Osteocyte (in vitro differentiated cells): ENCODE results near the gene JAG1. TPM values are rescaled to one million over a fixed set of nuclear protein-coding genes. Genes with fewer than 3 reads are reported as not detected.

Source experiments
- DNase-seq: peaks from one replicate; pipeline ENCODE4 v3.0.0; 2021; ENCODE audit warnings: mixed read lengths; ENCODE audit not compliant: unreplicated experiment; ENCODE audit errors: extremely low spot score
- H3K27ac Mint-ChIP-seq: one replicate; pipeline ENCODE4 v1.8.0; 2021; ENCODE audit warnings: mild to moderate bottlenecking, mixed read lengths; ENCODE audit not compliant: unreplicated experiment
- H3K27me3 Mint-ChIP-seq: one replicate; pipeline ENCODE4 v1.8.0; 2021; ENCODE audit warnings: mixed read lengths; ENCODE audit not compliant: unreplicated experiment
- H3K36me3 Mint-ChIP-seq: one replicate; pipeline ENCODE4 v1.8.0; 2021; ENCODE audit warnings: mixed read lengths; ENCODE audit not compliant: unreplicated experiment
- H3K4me1 Mint-ChIP-seq: one replicate; pipeline ENCODE4 v1.8.0; 2021; ENCODE audit warnings: mixed read lengths; ENCODE audit not compliant: unreplicated experiment
- H3K4me3 Mint-ChIP-seq: one replicate; pipeline ENCODE4 v1.8.0; 2021; ENCODE audit warnings: mild to moderate bottlenecking, moderate library complexity, mixed read lengths; ENCODE audit not compliant: unreplicated experiment
- H3K9me3 Mint-ChIP-seq: one replicate; pipeline ENCODE4 v1.8.0; 2021; ENCODE audit warnings: mixed read lengths; ENCODE audit not compliant: unreplicated experiment
- total RNA-seq: library from RNA; stranded (reverse); gene quantifications from 2 replicates; pipeline ENCODE4 v1.2.1, GENCODE V29; 2021
- TF ChIP-seq, protein P1 (sequence below): fragments of 200-600 bp; sonication (generic); IDR thresholded peaks from 2 replicates; pipeline ENCODE4 v1.5.0; 2021; ENCODE audit warnings: antibody characterized with exemption, mild to moderate bottlenecking, moderate library complexity

Gene JAG1
- total RNA-seq, 1 donor from 2014 or later: 254 TPM

DNA sequence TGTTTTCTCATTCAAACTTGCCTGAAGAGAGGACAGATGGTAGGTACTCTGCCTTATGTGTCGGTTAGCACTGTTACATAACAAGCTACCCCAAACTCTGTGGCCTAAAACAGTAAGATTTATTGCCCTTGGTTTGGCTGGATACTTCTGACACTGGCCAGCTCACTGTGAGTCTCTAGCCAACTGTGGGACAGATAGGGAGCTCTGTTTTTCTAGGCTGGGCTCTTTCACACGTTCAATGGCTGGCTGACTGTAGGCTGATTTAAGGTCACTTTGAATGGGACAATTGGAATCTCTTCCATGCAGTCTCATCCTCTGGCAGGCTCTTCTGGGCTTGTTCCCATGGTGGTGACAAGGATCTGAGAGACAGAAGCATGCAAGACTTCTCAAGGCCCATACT is 39.4 kb upstream of the JAG1 start:
- Mint-ChIP-seq H3K36me3 (no peaks in the 10 kb centered on the region), H3K27ac (no peak overlapping the region)

GRCh38 chr20:10711903-10712451 is 38.2 kb upstream of the JAG1 start:
- Mint-ChIP-seq H3K27me3 (no peaks in the 10 kb centered on the region), H3K27ac (no peak overlapping the region), H3K4me3 (no peak overlapping the region), H3K4me1 (peaks cover 70% of the 10 kb centered on the region), H3K36me3 (no peaks in the 10 kb centered on the region), H3K9me3 (no peaks in the 10 kb centered on the region)
- TF ChIP-seq, protein P1, sequence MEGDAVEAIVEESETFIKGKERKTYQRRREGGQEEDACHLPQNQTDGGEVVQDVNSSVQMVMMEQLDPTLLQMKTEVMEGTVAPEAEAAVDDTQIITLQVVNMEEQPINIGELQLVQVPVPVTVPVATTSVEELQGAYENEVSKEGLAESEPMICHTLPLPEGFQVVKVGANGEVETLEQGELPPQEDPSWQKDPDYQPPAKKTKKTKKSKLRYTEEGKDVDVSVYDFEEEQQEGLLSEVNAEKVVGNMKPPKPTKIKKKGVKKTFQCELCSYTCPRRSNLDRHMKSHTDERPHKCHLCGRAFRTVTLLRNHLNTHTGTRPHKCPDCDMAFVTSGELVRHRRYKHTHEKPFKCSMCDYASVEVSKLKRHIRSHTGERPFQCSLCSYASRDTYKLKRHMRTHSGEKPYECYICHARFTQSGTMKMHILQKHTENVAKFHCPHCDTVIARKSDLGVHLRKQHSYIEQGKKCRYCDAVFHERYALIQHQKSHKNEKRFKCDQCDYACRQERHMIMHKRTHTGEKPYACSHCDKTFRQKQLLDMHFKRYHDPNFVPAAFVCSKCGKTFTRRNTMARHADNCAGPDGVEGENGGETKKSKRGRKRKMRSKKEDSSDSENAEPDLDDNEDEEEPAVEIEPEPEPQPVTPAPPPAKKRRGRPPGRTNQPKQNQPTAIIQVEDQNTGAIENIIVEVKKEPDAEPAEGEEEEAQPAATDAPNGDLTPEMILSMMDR: no peak
- no peak for DNase-seq

More for the DNA sequence above, 39.4 kb upstream of the JAG1 start:
- no peak for DNase-seq
- TF ChIP-seq, protein P1: no peak
- Mint-ChIP-seq H3K9me3 (no peaks in the 10 kb centered on the region), H3K27me3 (no peaks in the 10 kb centered on the region), H3K4me3 (no peak overlapping the region), H3K4me1 (peaks cover 73% of the 10 kb centered on the region)

DNA sequence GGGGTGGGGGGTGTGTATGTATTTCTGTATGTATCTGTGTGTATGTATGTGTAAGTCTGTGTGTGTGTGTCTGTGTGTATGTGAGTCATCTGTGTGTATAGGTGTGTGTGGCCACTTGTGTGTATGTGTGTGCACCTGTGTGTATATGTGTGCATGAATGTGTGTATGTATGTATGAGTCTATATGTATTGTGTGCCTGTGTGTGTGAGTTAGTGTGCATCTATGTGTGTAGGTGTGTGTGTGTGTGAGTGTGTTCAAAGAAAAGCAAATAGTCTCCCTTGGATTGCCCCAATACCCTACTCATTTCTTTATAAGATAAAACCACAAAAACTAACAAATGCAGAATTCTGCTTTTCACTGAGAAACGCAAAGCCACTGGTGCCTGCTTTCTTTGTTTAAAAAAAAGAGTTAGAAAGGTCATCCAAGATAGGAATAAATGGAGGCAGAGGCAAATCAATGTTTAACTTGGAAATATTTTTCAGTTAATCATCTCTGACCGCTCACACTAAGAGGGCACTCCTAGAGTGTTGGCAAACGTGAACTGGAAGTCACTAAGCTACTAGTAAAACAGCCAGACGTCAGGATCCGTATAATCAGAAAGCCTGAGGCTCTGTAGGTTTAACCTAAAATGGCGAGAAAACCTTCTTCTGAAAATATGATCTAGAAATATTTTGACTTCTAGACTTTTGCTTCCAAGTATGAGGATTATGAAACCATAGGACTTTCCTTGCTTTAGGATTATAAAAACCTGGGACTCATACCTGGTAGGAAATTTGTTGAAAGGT is 37.4 kb upstream of the JAG1 start:
- Mint-ChIP-seq H3K36me3 (no peaks in the 10 kb centered on the region), H3K4me1 (peaks cover 62% of the 10 kb centered on the region), H3K27me3 (no peaks in the 10 kb centered on the region), H3K27ac (peak overlapping the region; percentile 1), H3K4me3 (no peak overlapping the region), H3K9me3 (no peaks in the 10 kb centered on the region)
- DNase-seq: no peak
- TF ChIP-seq, protein P1: no peak

DNA sequence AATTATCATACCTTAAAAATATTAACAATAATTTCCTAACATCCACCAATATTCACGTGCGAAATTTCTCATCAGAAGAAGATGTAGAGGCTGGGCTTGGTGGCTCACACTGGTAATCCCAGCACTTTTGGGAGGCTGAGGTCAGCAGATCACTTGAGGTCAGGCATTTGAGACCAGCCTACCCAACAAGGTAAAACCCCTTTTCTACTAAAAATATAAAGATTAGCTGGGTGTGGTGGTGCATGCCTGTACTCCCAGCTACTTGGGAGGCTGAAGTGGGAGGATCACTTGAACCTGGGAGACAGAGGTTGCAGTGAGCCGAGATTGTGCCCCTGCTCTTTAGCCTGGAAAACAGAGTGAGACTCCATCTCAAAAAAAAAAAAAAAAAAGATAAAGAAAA is 36.1 kb upstream of the JAG1 start:
- Mint-ChIP-seq H3K4me1 (peaks cover 53% of the 10 kb centered on the region), H3K9me3 (no peaks in the 10 kb centered on the region), H3K27ac (no peak overlapping the region), H3K36me3 (no peaks in the 10 kb centered on the region), H3K4me3 (no peak overlapping the region), H3K27me3 (no peaks in the 10 kb centered on the region)
- DNase-seq: no peak
- TF ChIP-seq, protein P1: no peak

DNA sequence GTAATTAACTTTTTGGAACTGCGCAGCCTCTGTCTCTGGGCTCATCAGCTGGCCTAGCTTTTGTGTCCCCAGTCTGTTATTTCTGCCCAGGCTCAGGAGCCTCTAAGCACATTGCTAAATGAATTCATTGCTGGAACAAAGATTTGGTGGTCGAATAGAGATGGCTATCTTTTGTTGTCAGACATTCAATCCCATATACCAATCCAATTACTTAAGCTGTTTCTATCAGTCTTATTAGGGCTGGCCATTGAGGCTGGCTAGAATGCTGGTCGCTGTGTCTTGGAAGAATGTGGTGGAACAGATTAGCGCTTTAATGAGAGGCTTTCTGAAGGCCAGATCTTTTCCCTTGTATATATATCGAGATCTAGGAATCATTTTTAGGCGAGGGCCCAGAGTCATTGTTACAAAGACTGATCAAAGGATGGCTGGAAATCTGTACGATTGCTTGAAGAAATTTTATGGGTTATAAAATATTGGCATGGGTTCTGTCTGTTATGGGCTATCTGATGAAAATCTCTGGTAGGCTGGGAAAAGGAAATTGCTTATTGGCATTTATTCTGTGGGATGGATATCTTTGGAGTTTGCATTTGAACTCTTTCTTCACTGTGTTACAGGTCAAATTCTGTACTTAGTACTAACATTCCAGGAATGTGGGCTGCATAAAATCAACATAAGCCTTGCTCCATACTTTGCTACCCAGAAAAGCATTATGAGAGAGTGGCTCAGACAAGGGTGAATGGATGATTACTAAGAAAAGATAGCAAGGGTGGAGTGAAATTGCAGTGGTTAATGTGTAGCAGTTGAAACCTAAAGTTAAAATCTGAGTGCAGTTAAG is 34.8 kb upstream of the JAG1 start:
- peaks cover 41% of the 10 kb centered on the region for H3K4me1 Mint-ChIP-seq
- no peaks in the 10 kb centered on the region for H3K36me3 Mint-ChIP-seq
- H3K9me3 Mint-ChIP-seq: peaks cover 5% of the 10 kb centered on the region
- H3K4me3 Mint-ChIP-seq: no peak overlapping the region
- H3K27ac Mint-ChIP-seq: peak overlapping the region; percentile 54
- DNase-seq: no peak
- TF ChIP-seq, protein P1: no peak
- no peaks in the 10 kb centered on the region for H3K27me3 Mint-ChIP-seq
